SKM-1 (cell line): ENCODE measurements around the gene TTF1.

Experiments used
- DNase-seq: peaks from one replicate; lab custom pipeline; 2025; ENCODE audit not compliant: unreplicated experiment; lab: John Stamatoyannopoulos, UW

TTF1 gene, protein sequence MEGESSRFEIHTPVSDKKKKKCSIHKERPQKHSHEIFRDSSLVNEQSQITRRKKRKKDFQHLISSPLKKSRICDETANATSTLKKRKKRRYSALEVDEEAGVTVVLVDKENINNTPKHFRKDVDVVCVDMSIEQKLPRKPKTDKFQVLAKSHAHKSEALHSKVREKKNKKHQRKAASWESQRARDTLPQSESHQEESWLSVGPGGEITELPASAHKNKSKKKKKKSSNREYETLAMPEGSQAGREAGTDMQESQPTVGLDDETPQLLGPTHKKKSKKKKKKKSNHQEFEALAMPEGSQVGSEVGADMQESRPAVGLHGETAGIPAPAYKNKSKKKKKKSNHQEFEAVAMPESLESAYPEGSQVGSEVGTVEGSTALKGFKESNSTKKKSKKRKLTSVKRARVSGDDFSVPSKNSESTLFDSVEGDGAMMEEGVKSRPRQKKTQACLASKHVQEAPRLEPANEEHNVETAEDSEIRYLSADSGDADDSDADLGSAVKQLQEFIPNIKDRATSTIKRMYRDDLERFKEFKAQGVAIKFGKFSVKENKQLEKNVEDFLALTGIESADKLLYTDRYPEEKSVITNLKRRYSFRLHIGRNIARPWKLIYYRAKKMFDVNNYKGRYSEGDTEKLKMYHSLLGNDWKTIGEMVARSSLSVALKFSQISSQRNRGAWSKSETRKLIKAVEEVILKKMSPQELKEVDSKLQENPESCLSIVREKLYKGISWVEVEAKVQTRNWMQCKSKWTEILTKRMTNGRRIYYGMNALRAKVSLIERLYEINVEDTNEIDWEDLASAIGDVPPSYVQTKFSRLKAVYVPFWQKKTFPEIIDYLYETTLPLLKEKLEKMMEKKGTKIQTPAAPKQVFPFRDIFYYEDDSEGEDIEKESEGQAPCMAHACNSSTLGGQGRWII

DNA sequence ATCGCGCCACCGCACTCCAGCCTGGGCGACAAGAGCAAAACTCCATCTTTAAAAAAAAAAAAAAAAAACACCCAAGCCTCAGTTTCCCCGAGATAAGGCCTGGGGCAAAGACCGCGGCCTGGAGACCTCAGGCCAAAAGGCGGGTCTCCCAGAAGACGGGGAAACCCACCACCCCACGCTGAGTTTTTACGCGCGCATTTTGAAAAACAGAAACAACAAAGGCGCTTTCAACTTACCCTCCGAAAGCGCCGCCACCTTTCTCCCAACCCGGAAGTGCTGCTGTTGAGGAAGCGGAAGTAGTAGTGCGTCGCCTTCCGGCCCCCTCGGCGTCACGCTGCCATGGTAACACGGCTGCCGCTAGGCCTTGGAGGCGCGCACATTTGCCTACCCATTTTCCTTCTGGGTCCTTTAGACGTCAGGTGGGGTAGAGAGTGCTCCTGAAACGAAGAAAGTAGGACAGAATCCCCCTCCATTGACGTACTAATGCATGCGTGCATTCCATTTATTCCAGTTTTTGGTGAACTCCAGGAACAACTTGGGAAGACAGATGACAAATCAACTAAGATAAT lies at the start of gene TTF1:
Gene TTF1, minus strand, starts transcription at position 287 of the 569 bp plus-strand sequence. CDS start 4,019 bp downstream, outside the sequence.
- DNase-seq: peak; percentile 91

DNA sequence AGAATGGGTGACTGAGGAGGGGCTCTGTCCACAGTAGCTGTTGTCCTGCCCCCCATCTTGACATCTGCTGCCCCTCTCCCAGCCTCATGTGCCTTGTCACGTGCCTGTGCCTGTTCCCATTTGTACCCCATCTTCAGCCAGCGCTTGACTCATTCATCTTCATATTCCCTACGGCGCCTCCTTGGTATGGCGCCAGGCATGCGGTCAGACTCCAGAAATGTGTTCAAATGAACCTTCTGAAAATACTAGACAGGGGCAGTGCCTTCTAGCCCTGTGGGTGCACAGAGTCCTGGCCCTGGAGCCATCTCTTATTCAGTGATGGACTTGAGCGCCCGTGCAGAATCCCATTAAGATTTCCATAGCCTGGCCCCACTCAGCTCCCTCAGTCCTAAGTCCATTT lies 49.6 kb upstream of the TTF1 start:
- DNase-seq: no peak

DNA sequence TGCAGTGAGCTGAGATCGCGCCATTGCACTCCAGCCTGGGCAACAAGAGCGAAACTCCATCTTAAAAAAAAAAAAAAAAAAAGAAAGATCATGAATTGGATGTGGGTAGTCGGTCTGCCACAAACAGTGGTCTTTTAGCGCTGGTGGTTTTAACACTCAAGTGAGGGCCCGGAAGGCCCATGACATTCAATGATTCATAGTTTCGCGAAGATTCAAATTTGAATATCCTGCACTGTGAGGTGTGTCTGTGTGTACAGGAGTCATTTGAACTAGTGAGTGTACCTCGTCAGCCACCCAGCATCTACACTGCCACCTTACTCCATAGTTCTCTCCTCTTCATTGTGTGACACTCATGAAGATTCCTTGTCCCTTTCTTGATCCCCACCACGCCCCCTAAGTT lies 44.6 kb upstream of the TTF1 start:
- DNase-seq: no peak

DNA sequence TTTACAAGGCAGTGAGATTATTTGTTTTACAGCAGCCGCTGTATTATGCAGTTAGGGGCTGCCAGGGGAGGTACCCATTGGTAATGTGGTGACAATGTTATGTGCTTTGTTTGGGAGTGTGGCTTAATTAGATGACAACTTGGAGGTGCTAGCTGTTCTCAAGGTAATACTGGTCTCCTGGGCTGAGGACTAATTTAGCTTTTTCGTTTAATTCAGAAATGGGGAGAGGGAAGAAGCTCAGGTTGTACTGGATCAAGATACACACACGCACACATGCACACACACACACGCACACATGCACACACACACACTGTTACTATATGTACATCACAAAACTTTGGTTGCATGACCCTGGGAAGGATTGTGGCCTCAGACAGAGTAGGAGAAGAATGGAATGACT lies 41.3 kb upstream of the TTF1 start:
- no peak for DNase-seq

DNA sequence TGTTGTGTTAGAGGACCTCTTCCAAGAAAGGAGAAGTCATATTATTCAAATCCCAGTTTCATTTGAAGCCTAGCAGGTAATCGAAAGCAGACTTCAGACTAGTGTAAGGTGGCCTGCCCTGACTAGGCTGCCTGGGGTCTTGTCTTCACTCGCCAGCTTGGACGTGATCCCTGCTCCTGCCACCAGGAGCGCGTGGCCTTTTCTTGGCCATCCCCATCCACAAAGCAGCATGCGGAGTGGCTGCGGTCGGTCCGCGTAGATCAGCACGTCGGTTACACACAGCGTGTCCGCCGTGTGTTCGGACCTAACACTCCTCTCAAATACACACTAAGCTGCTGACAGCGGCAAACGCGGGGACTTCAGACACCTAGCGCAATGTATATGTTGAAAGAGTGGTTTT lies 40.7 kb upstream of the TTF1 start:
- DNase-seq: no peak

DNA sequence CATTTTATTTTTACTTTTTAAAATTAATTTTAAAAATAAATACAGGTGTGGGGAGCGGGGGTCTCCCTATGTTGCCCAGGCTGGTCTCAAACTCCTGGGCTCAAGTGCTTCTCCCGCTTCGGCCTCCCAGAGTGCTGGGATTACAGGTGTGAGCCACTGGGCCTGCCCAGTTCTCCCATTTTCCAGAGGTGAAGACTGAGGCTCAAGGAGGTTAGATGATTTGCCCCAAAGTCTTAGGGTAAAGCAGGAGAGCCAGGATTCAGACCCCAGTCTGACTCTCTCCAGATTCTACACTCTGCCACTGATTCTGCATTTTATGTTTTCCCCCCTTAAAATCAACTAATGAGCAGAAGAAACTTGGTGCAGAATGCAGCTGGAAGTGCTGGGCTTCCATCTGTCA lies 40.2 kb upstream of the TTF1 start:
- no peak for DNase-seq

DNA sequence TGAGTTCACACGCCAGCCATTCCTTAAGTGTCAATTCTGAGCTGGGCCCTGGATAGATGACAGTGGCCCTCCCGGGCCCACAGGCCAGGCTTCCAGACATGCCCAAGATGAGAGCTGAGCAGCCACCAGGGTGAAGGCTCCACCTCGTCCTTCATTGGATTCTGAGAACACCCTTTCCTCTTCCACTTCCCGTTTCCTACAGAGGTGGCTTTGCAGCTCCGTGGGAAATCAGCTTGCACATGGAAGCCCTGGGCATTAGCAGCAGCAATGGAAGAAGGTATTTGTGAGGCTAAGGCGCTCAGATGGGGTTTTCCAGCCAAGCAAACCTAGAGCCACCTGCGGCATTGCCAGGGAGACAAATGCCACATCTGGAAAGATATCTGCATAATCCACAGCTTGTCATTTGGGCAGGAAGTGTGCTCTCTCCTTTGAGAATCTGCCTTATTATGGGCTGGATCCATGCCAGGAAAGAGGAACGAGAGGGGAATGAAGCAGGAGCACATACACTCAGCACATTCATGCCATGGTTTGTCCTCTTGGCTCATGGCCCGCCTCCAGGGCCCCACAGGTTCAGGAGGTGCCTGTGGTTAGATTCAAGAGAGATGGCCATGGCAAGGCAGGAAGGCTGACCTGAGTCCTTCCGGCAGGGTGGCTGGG lies 37.4 kb upstream of the TTF1 start:
- DNase-seq: no peak

DNA sequence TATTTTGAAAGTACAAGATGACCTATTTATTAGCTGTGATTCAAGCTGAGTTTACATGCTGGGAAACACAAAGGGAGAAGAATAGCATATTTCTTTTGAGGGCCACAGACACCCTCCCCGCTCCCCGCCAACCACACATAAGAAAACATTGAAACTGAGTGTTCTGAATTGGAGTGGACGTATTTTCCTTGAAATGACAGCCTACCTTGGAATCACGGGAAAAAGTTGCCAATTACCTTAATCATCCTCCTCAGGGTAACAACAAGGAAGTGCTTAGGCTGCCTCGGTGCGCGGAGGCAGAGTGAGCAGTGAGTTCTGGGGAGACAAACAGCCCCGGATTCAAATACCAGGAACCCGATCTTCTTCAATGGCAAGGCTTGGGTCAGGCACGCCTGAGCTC lies 34.8 kb upstream of the TTF1 start:
- no peak for DNase-seq

DNA sequence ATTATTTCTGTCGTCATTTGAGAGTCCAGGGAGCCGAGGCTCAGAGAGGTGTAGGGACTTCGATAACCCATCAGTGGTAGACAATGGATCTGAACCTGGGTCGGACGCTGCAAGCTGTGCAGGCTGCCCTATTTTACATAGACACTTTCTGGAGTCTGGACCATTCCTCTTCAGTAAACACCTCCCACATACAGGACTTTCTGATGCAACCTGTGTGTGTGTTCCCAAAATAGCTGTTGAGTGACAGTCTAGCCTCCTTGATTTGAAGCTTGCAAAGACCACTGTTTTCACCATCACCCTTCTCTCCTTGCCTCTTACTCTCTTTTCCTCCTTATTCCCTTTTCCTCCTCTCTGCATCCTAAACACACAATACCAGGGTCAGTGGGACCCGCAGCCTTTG lies 34.1 kb upstream of the TTF1 start:
- DNase-seq: no peak

DNA sequence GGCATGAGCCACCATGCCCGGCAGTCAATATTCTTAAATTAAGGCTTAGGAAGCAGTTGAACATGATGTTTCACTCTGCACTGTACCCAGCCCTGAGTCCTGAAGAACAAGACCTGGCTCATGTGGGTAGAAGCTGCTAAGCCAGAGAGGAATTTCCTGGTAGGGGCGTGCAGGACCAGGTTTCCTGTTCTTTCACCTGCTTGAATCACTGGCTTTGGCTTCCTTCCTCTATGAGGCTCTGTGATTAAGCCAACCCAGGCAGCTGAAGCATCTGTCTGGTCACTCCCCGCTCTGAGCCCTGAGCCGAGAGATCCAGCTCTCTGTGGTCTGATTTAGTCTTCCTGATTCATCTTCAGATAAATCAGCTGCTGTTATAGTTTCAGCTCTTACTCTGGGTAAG lies 32.5 kb upstream of the TTF1 start:
- no peak for DNase-seq

DNA sequence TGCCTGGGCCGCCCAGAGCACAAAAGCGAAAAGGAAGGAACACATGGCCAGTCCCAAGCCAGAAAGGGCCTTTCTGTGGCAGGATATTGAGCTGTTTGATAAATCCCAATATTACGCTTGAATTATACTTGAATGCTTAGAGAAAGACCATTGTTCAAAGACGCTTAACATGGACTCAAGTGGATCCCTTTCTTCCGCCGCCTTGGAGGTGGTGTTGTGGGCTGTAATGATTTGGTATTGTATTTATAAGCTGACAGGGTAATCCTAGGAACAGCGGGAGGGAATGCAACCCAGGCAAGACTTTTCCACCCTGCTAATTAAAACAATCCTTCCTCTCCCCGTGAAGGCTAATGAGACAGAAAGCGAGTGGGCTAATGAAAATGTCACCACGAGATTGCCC lies 28.2 kb upstream of the TTF1 start:
- no peak for DNase-seq

DNA sequence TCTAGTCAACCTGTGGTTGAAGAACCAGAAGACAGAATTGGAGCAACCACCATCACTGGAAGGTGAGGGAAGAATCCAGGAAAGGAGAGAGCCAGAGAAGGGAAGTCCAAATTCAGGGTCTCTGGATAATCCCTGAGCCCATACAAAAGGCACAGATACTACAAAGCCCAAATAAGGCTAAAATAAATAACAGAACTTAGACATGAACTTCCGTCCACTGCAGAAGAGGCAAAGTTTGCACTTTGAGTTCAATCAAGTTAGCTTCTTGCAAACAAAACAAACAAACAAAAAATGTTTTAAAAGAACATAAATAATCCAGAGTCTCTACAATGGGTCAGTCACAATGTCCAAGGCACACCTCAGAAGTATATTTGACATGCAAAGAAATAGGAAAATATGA lies 24.4 kb upstream of the TTF1 start:
- DNase-seq: no peak

DNA sequence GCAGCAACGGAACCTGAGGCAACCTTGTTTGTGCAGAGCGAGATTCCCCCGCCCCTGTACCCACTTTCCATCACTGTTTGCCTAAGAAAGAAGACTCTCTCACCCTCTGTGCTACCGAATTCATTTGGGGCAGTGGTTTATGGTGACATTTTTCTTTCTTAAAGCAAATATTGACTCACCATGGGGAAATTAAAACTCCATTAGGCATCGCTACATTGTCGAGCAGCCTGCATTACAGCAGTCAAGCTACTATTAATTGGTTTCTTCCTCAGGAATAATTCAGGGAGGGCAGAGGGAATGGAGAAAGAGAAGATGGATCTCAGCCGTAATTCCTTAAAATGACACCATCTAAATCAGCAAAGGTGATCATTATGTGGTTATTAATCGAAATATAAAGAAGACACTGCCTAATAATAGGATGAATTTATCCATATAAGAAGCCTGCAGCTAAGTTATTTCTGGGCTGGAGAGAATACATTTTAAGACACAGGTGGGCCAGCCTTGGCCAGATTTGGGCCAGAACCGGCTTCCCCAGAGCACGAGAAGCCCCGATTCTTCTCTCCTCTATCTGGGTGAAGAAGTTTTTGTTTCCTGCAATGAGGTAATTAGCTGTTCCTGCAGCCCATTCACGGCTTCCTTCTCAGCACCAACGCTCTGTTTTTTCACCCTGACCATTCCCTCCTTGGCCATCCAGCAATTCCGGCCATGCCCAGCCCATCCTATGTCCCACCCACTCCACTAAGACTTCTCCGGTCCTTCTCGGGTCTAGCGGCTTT lies 20.2 kb upstream of the TTF1 start:
- no peak for DNase-seq

DNA sequence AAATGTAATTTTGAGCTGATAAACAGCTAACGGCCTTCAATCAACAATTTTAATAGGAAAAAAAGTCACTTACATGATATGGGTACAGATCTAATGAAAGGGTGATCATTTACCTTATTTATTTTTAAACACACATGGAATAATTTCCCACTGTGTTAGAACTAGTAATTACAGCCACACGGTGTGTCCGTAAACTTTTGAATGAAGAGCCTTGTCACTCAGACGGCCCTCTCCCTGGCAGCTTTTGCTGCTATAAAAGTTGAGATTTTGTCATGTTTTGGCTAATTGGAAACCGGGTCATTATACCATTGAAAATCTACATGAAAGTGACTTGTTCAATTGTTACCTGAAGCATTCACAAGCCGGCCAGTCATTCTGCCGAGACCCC lies 19.0 kb upstream of the TTF1 start:
- no peak for DNase-seq

DNA sequence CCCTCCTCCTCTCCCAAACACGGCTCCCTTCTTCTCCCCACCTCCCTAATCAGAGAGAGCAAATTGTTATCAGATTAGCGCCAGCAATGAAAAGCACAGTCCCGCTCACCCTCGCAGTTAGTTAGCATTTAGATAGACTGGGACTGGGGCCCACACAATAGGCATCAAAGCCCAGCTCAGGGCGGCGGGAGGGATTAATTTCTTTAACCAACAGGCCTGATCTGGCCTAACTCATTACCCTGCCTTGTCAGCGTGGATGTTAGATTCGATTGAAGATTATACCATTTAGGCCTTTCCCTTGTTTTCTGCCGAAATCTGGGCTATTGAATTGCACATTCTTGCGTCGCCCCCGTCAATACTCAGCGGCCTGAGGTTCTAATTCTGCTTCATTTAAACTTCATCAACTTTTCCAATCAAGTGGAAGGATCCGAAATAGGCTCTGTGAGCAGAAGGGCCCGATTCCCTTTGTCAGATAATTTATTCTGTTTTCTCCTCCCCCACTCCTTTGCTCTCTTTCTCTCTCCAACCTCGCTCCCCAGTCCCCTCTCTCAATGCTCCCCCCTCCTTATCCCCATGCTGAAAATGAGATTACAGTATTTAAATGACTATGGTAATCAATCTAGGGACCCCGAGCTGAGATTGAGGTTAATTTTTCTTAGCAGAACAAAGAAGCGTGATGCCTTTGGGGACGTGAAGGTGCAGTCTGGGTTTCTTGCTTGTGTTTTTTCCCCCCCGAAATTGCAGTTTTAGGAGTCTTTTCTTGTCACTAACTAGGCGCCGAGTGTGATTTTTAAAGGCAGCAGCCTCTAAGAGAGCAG lies 18.4 kb upstream of the TTF1 start:
- DNase-seq: no peak

DNA sequence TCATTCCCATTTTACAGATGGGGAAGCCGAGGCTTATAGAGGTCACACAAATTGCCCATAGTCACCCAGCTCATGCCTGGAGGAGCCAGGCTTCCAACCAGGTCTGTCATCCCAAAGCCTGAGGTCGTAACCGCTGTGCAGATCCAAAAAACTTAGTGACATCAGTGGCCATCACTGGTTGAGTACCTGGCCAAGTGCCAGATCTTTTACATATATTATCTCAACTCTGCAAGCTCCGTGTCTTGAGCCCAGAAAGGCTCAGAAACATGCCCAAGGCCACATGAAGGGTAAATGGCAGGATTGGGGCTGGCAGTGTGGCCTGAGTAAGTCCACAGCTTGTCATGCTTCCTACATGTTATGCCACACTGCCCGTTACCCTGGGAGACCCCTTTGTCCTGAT lies 16.9 kb upstream of the TTF1 start:
- DNase-seq: no peak

DNA sequence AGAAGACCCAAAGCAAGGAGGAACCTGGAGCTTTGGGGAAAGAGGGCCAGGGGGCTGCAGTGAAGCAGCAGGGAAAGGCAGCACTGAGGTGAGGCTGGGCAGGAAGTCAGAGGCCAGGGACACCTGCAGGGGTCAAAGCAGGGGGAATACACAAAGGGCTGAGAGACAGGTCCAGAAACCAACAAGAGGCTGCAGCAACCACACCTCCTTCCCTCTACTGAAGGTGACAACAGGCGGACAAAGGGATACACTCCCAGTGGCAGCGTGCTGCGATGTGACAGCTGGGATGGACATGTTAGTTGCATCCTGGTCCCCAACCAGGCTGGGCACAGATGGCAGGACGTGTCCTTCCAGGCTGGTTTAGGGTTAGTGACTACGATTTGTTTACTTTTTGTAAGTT lies 15.9 kb upstream of the TTF1 start:
- no peak for DNase-seq

DNA sequence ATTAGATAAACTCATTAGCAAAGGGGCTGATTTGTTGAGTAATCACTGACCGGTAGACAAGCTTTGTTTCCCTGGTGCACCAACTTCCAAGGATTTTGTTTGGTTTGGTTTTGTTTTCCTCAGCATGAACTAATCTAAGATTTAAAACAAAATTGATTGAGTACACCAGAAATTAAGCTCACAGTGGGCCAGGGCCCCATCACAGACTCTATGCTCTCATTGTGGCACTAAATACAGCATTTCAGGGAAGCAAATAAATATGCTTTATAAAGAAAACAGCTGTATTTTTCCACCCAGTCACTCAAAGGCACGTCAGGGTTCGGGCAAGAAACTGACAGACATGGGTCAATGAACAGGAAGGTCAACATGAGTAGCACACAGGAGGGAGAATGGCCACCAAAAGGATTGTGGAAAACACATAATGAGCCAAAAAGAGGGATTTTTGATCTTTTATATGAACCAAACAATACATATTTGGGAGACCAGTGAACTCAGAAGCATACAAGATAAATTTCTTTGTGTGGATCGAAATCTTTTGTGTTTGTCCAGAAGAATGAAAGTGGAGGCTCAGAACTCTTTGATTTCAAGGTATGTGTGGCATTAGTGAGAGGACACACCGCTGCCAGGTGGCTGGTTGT lies 12.2 kb upstream of the TTF1 start:
- no peak for DNase-seq

DNA sequence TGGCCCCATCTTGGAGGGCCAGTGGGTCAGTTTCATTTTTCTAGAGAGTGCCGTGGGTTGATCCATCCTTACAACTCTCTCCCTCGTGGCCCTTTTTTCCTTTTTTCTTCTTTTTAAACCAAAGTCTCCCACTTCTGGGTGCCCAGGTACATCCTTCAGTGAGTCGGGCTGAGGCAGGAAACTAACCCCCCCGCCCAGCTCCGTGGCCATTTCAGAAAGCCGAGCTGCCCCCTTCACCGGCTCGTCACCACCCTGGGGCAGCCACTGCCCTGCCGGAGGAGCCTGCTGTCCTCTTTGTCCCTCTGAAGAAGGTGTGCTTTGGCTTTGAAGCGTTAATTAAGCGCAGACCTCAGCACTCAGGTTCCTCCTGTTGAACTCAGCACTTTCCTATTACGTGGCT lies 8.5 kb upstream of the TTF1 start:
- no peak for DNase-seq
